K562 (cell line): ENCODE results near the gene GET4. TPM values are rescaled to one million over a fixed set of nuclear protein-coding genes. Genes with fewer than 3 reads are reported as not detected.

ENCODE experiments used
- FOS ChIP-seq: IDR thresholded peaks from 3 replicates; pipeline ENCODE4 v1.6.1; 2011; ENCODE audit not compliant: insufficient read length; ENCODE audit errors: extremely low read depth
- FOXA3 ChIP-seq, 2 experiments: fragments of 450-650 bp in 1 of 2; sonication (generic) in 1 of 2; formaldehyde crosslinking; IDR thresholded peaks in 1 of 2; conservative IDR thresholded peaks in 1 of 2; 2 replicates each; pipeline versions ENCODE4 v1.4.0 to v1.8.0; 2020 to 2022; ENCODE audit warnings: mild to moderate bottlenecking in 2 of 2, missing genetic modification reagents in 1 of 2
- PCBP1 ChIP-seq: fragments of 200-400 bp; formaldehyde crosslinking; IDR thresholded peaks from 2 replicates; pipeline ENCODE4 v1.6.1; 2018; ENCODE audit warnings: mild to moderate bottlenecking, low read depth, low read length; ENCODE audit not compliant: poor library complexity, severe bottlenecking
- RERE ChIP-seq: sonication (generic); formaldehyde crosslinking; IDR thresholded peaks from 2 replicates; pipeline ENCODE4 v1.8.0; 2023; ENCODE audit warnings: missing genetic modification reagents, mild to moderate bottlenecking, borderline replicate concordance
- TEAD2 ChIP-seq: fragments of 450-650 bp; IDR thresholded peaks from 2 replicates; pipeline ENCODE4 v1.6.1; 2016; ENCODE audit warnings: missing genetic modification characterization, control low read depth, missing compliant biosample characterization
- ZNF609 ChIP-seq: sonication (generic); formaldehyde crosslinking; IDR thresholded peaks from 2 replicates; pipeline ENCODE4 v1.8.1; 2023; ENCODE audit warnings: missing genetic modification reagents, mild to moderate bottlenecking, borderline replicate concordance
- ZNF699 ChIP-seq: fragments of 250-450 bp; sonication (Bioruptor Pico); IDR thresholded peaks from 2 replicates; pipeline ENCODE4 v1.8.0; 2021; ENCODE audit warnings: mild to moderate bottlenecking, moderate library complexity; ENCODE audit not compliant: insufficient replicate concordance
- polyA plus RNA-seq, 8 experiments: library from polyadenylated mRNA; depleted of rRNA in 4 of 8; stranded (reverse) in 5 of 8; unstranded in 3 of 8; fragments of >200 nt; fragmentation: Nextera tagmentation in 2 of 8; fragmentation: Illumina TruSeq in 1 of 8; extraction: Ambion mirVana in 2 of 8; extraction: Trizol in 1 of 8; gene quantifications; 2 replicates each; pipeline versions ENCODE4 v1.2.1 to v1.2.3, GENCODE V29; 2011 to 2014; ENCODE audit warnings: inconsistent platforms in 1 of 8, missing spikeins in 1 of 8
- total RNA-seq, 7 experiments: library from RNA; depleted of rRNA in 6 of 7; stranded (reverse); fragments of >200 nt in 6 of 7; fragmentation: Illumina TruSeq in 2 of 7; extraction: Trizol in 2 of 7; gene quantifications; 2 replicates each; pipeline versions ENCODE4 v1.2.1 to v1.2.3, GENCODE V29; 2011 to 2021; ENCODE audit warnings: low replicate concordance in 1 of 7
- TF ChIP-seq, protein P1 (sequence below): IDR thresholded peaks from 2 replicates; pipeline ENCODE4 v1.6.1; 2014; ENCODE audit warnings: antibody characterized with exemption
- TF ChIP-seq, protein P2 (sequence below): fragments of 450-650 bp; formaldehyde crosslinking; IDR thresholded peaks from 2 replicates; pipeline ENCODE4 v1.4.0; 2020; ENCODE audit warnings: mild to moderate bottlenecking

GET4 gene
- total and polyA plus RNA-seq, 9 of the 15 experiments (the other 6 are each of a cell fraction or from before 2014, with no cell fraction given), result 0.99 to 122 (median 40.4) TPM

- TF ChIP-seq ZNF609 (CRISPR knock-in tag) (peak; percentile 98), ZNF699 (CRISPR knock-in tag) (no peak), PCBP1 (peak; percentile 66), FOXA3 (CRISPR knock-in tag; conservative IDR thresholded peaks at IDR 0.05 in 1 of 2, IDR thresholded peaks at IDR 0.05 in 1 of 2) (peak; percentile 27 to 95; a peak in 3 of 4 replicates), RERE (CRISPR knock-in tag) (peak; percentile 81; the same call in 1 of the 2 replicates), TEAD2 (no peak), FOS (peak; percentile 96)
- TF ChIP-seq, protein P1, sequence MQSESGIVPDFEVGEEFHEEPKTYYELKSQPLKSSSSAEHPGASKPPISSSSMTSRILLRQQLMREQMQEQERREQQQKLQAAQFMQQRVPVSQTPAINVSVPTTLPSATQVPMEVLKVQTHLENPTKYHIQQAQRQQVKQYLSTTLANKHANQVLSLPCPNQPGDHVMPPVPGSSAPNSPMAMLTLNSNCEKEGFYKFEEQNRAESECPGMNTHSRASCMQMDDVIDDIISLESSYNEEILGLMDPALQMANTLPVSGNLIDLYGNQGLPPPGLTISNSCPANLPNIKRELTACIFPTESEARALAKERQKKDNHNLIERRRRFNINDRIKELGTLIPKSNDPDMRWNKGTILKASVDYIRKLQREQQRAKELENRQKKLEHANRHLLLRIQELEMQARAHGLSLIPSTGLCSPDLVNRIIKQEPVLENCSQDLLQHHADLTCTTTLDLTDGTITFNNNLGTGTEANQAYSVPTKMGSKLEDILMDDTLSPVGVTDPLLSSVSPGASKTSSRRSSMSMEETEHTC, result peak; percentile 98
- TF ChIP-seq, protein P2, sequence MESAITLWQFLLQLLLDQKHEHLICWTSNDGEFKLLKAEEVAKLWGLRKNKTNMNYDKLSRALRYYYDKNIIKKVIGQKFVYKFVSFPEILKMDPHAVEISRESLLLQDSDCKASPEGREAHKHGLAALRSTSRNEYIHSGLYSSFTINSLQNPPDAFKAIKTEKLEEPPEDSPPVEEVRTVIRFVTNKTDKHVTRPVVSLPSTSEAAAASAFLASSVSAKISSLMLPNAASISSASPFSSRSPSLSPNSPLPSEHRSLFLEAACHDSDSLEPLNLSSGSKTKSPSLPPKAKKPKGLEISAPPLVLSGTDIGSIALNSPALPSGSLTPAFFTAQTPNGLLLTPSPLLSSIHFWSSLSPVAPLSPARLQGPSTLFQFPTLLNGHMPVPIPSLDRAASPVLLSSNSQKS (CRISPR knock-in tag), result no peak
These were observed at the start of gene GET4 (continued) for GRCh38 chr7:876077-876971.
